HepG2 (cell line): ENCODE measurements around the gene GEMIN2. TPM values are rescaled to one million over a fixed set of nuclear protein-coding genes. Genes with fewer than 3 reads are reported as not detected.

Source experiments
- AHDC1 ChIP-seq: sonication (generic); formaldehyde crosslinking; IDR thresholded peaks from 2 replicates; pipeline ENCODE4 v1.5.1; 2020; ENCODE audit warnings: mild to moderate bottlenecking, missing genetic modification reagents, borderline replicate concordance
- AKNA ChIP-seq: sonication (generic); formaldehyde crosslinking; IDR thresholded peaks from 2 replicates; pipeline ENCODE4 v1.4.0; 2020; ENCODE audit warnings: missing genetic modification reagents, borderline replicate concordance
- GMEB1 ChIP-seq: sonication (generic); formaldehyde crosslinking; IDR thresholded peaks from 2 replicates; pipeline ENCODE4 v1.5.1; 2020; ENCODE audit warnings: missing genetic modification reagents, mild to moderate bottlenecking, borderline replicate concordance
- HCFC1 ChIP-seq: fragments of 150-350 bp; IDR thresholded peaks from 2 replicates; pipeline ENCODE4 v1.6.1; 2014; ENCODE audit warnings: low read depth, low read length
- HOXA5 ChIP-seq: sonication (generic); formaldehyde crosslinking; IDR thresholded peaks from 2 replicates; pipeline ENCODE4 v1.4.0; 2020; ENCODE audit warnings: missing genetic modification reagents
- KDM5B ChIP-seq: sonication (generic); formaldehyde crosslinking; IDR thresholded peaks from 2 replicates; pipeline ENCODE4 v1.4.0; 2020; ENCODE audit warnings: missing genetic modification reagents, mild to moderate bottlenecking, borderline replicate concordance
- MLXIP ChIP-seq: sonication (generic); formaldehyde crosslinking; IDR thresholded peaks from 2 replicates; pipeline ENCODE4 v1.9.0; 2021; ENCODE audit warnings: missing genetic modification reagents, borderline replicate concordance
- PAX8 ChIP-seq: sonication (generic); formaldehyde crosslinking; IDR thresholded peaks from 2 replicates; pipeline ENCODE4 v1.8.0; 2022; ENCODE audit warnings: mild to moderate bottlenecking, missing genetic modification reagents, borderline replicate concordance
- TARDBP ChIP-seq: sonication (generic); formaldehyde crosslinking; IDR thresholded peaks from 2 replicates; pipeline ENCODE4 v1.8.0; 2022; ENCODE audit warnings: mild to moderate bottlenecking, missing genetic modification reagents
- TEF ChIP-seq: sonication (generic); formaldehyde crosslinking; IDR thresholded peaks from 2 replicates; pipeline ENCODE4 v1.5.0; 2020; ENCODE audit warnings: missing genetic modification reagents
- polyA plus RNA-seq, 8 experiments: library from polyadenylated mRNA; depleted of rRNA in 3 of 8; stranded (reverse) in 7 of 8; unstranded in 1 of 8; fragments of >200 nt; fragmentation: Illumina TruSeq in 4 of 8; extraction: Trizol in 4 of 8; gene quantifications; 2 replicates each; pipeline versions ENCODE4 v1.2.1 to v1.2.3, GENCODE V29; 2011 to 2016; ENCODE audit warnings: low read depth in 4 of 8, missing spikeins in 1 of 8, mixed read lengths in 1 of 8; ENCODE audit not compliant: insufficient read depth in 1 of 8
- total RNA-seq, 5 experiments: library from RNA; depleted of rRNA; stranded (reverse); fragments of >200 nt; fragmentation: Illumina TruSeq; extraction: Trizol; gene quantifications; 2 replicates each; pipeline ENCODE4 v1.2.3, GENCODE V29; 2016; ENCODE audit warnings: low read depth in 1 of 5

Gene GEMIN2
- total and polyA plus RNA-seq, 2 of the 13 experiments (the other 11 are each of a cell fraction or from before 2014, with no cell fraction given), result 54.8 to 110 TPM

- TF ChIP-seq TEF (CRISPR knock-in tag) (0 out of 2 replicates have a peak, but pooled peaks have one; percentile 85), AKNA (CRISPR knock-in tag) (peak; percentile 84; the same call in 1 of the 2 replicates), TARDBP (peak; percentile 90), MLXIP (CRISPR knock-in tag) (peak; percentile 90), HOXA5 (CRISPR knock-in tag) (peak; percentile 90), HCFC1 (peak; percentile 70), KDM5B (no peak; the same call in 1 of the 2 replicates), PAX8 (CRISPR knock-in tag) (peak; percentile 99; the same call in 1 of the 2 replicates), GMEB1 (CRISPR knock-in tag) (peak; percentile 92), AHDC1 (CRISPR knock-in tag) (peak; percentile 50; the same call in 1 of the 2 replicates)
Measured at GRCh38 chr14:39174560-39175444, 60.7 kb downstream of the GEMIN2 start, which contains the start of gene PNN (continued).
